Skeletal muscle tissue (tissue), 4 donors: Measurements from ENCODE around the gene CYFIP1. TPM values are rescaled to one million over a fixed set of nuclear protein-coding genes. Genes with fewer than 3 reads are reported as not detected.
A peak's percentile ranks its signal among the peaks of the same experiment; 100 is the strongest.

Source experiments
- H3K27ac ChIP-seq: one replicate; pipeline ENCODE4 v1.7.0; 2013; ENCODE audit warnings: mild to moderate bottlenecking, low read depth, low read length, inconsistent platforms
- H3K27me3 ChIP-seq, 3 donors: one replicate each; pipeline ENCODE4 v1.7.0; 2013; ENCODE audit warnings: low read length in 3 of 3; ENCODE audit not compliant: control insufficient read depth in 3 of 3, insufficient read depth in 3 of 3
- H3K36me3 ChIP-seq, 3 donors: one replicate each; pipeline ENCODE4 v1.7.0; 2013; ENCODE audit warnings: low read length in 3 of 3; ENCODE audit not compliant: control insufficient read depth in 3 of 3, insufficient read depth in 3 of 3
- H3K4me1 ChIP-seq, 3 donors: one replicate each; pipeline ENCODE4 v1.7.0; 2013; ENCODE audit warnings: low read length in 3 of 3, mild to moderate bottlenecking in 3 of 3; ENCODE audit not compliant: control insufficient read depth in 3 of 3, insufficient read depth in 3 of 3
- H3K4me3 ChIP-seq, 3 donors: one replicate each; pipeline ENCODE4 v1.7.0; 2013; ENCODE audit warnings: low read length in 3 of 3
- H3K9ac ChIP-seq, 3 donors: one replicate each; pipeline ENCODE4 v1.7.0; 2013; ENCODE audit warnings: low read length in 3 of 3, mild to moderate bottlenecking in 3 of 3, moderate library complexity in 2 of 3, low read depth in 1 of 3
- H3K9me3 ChIP-seq, 3 donors: one replicate each; pipeline ENCODE4 v1.7.0; 2013; ENCODE audit warnings: low read length in 3 of 3; ENCODE audit not compliant: control insufficient read depth in 3 of 3
- total RNA-seq: library from RNA; depleted of rRNA; stranded (reverse); fragments of >200 nt; gene quantifications from one replicate; pipeline ENCODE4 v1.2.3, GENCODE V29; 2014
- donor health status: Osteomylitis.

Gene CYFIP1
- total RNA-seq, 1 donor from 2014 or later: 49.1 TPM

- Histone ChIP-seq H3K4me1 (peaks cover 0 to 2% (median 0%) of the 10 kb centered on the region in 3 donors), H3K36me3 (peaks cover 28 to 59% (median 32%) of the 10 kb centered on the region in 3 donors), H3K4me3 (no peak overlapping the region), H3K27ac (no peak overlapping the region), H3K27me3 (no peaks in the 10 kb centered on the region), H3K9me3 (no peaks in the 10 kb centered on the region), H3K9ac (no peak overlapping the region)
Measured at GRCh38 chr15:22874966-22875365, 105.2 kb downstream of the CYFIP1 start.

- peaks cover 34 to 66% (median 35%) of the 10 kb centered on the region in 3 donors for H3K36me3 ChIP-seq
- H3K27ac ChIP-seq: no peak overlapping the region
- H3K27me3 ChIP-seq: no peaks in the 10 kb centered on the region
- no peak overlapping the region for H3K9ac ChIP-seq
- H3K4me3 ChIP-seq: no peak overlapping the region
- H3K9me3 ChIP-seq: no peaks in the 10 kb centered on the region
- peaks cover 0 to 2% (median 0%) of the 10 kb centered on the region in 3 donors for H3K4me1 ChIP-seq
Measured at GRCh38 chr15:22874256-22874655, 105.9 kb downstream of the CYFIP1 start.

- Histone ChIP-seq H3K27me3 (no peaks in the 10 kb centered on the region), H3K9me3 (no peaks in the 10 kb centered on the region), H3K27ac (no peak overlapping the region), H3K4me3 (no peak overlapping the region), H3K9ac (no peak overlapping the region), H3K36me3 (peaks cover 36 to 70% (median 39%) of the 10 kb centered on the region in 3 donors), H3K4me1 (peaks cover 0 to 2% (median 0%) of the 10 kb centered on the region in 3 donors)
Measured at GRCh38 chr15:22873841-22874240, 106.3 kb downstream of the CYFIP1 start.

DNA sequence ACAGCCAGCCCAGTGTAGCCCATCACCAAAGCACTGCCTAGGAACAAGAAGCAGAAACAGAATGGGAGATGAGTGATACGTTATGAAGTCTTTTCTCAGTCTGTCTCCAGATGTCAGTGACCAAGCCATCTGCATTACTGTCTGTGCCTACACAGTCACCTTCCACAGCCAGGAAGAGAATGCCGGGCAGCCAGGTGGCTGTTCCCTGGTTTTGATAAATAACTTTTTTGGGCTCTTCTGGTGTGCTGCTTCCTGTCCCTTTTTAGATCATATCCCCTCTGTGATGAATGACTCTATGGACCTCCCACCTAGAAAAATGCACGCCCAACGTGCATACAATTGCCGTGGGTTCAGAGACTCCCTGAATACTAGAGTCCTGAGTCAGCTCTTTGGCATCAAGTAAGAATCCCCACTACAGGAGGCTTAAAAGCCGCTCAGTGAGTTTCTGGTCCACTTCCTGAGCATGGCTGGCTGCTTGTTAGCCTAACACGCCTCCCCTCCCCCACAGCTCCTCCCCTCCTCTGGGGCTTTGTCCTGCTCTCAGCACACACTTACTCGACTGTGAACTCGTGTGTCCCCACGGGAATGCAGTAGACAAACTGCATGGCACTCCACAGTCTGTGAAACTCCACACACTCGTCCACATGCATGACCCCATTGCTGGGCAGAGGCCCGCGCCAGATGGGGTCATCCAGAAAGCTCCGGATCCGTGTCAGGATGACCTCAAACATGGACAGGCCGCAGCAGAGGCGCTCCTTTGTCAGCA lies 107.0 kb downstream of the CYFIP1 start:
- Histone ChIP-seq H3K36me3 (peaks cover 35 to 70% (median 44%) of the 10 kb centered on the region in 3 donors), H3K9ac (no peak overlapping the region), H3K27ac (peak overlapping the region; percentile 45), H3K4me3 (no peak overlapping the region), H3K9me3 (no peaks in the 10 kb centered on the region), H3K27me3 (no peaks in the 10 kb centered on the region), H3K4me1 (peaks cover 0 to 2% (median 0%) of the 10 kb centered on the region in 3 donors)

DNA sequence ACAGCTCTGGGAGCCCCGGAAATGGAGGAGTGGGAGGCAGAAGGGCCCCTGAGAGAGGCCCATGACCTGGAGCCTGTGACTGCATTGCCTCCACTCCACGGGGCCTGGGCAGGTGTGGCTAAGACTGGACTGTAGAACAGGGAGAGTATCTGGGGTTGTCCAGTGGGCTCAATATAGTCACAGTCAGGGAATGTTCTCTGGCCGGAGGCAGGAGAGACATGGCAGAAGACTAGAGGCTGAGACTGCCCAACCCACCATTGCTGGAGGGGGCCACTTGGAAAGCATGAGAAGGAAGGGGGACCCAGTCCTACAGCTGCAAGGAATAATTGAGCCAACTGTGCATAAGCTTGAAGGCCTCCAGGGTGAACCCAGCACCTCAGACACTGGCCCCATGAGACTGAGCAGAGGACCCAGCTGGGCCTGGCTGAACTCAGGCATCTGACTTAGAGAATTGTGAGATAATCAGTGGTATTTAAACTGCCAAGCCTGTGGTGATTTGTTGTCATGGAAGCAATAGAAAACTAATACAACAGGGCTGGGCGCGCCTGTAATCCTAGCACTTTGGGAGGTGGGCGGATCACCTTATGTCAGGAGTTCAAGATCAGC lies 108.6 kb downstream of the CYFIP1 start:
- no peaks in the 10 kb centered on the region for H3K27me3 ChIP-seq
- no peaks in the 10 kb centered on the region for H3K9me3 ChIP-seq
- no peak overlapping the region for H3K9ac ChIP-seq
- peaks cover 0 to 2% (median 0%) of the 10 kb centered on the region in 3 donors for H3K4me1 ChIP-seq
- H3K4me3 ChIP-seq: no peak overlapping the region
- H3K27ac ChIP-seq: peak overlapping the region; percentile 49
- H3K36me3 ChIP-seq: peaks cover 31 to 69% (median 52%) of the 10 kb centered on the region in 3 donors

DNA sequence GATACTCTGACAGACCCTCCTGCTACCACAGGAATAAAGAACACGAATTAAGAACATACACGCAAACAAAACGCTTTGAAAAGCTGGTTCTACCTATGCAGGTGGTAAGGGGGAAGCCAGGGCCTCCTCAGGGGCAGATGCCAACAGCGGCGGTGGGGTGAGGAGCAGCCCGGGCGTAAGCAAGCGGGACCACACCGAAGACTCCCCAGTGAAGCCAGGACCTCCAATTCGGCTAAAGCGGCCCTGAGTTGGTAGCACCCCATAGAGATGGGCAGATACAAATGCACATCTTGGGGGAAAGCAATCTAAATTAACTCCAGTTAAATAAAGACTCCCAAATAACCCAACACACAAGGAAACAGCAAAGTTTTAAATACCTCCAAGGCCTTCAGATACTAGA lies 109.3 kb downstream of the CYFIP1 start:
- no peak overlapping the region for H3K4me3 ChIP-seq
- H3K4me1 ChIP-seq: peaks cover 0 to 2% (median 0%) of the 10 kb centered on the region in 3 donors
- no peaks in the 10 kb centered on the region for H3K27me3 ChIP-seq
- no peaks in the 10 kb centered on the region for H3K9me3 ChIP-seq
- H3K9ac ChIP-seq: no peak overlapping the region
- H3K36me3 ChIP-seq: peaks cover 37 to 76% (median 58%) of the 10 kb centered on the region in 3 donors
- no peak overlapping the region for H3K27ac ChIP-seq

- Histone ChIP-seq H3K27me3 (no peaks in the 10 kb centered on the region), H3K4me3 (no peak overlapping the region), H3K9ac (no peak overlapping the region), H3K4me1 (peaks cover 0 to 2% (median 0%) of the 10 kb centered on the region in 3 donors), H3K9me3 (no peaks in the 10 kb centered on the region), H3K27ac (no peak overlapping the region), H3K36me3 (peaks cover 33 to 74% (median 60%) of the 10 kb centered on the region in 3 donors)
Measured at GRCh38 chr15:22869856-22870255, 110.3 kb downstream of the CYFIP1 start.

DNA sequence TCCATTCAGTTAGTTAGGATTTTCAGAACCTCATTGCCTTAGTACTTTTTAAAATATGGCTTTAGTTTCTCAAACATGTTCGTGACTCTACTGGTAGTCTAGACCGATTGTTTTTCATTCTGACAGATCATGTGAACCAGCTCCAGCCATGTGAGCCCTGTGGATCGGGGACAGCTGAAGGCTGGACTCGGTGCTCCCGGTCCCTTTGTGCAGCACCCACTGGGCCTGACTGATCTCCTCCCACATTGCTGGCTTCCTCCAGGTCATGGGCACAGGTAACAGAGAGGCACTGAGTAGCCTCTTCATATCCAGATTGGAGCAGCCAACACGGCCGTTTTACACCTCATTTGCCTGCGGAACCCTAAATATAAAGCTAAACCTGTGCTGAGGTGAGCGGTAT lies 111.2 kb downstream of the CYFIP1 start:
- no peaks in the 10 kb centered on the region for H3K9me3 ChIP-seq
- no peak overlapping the region for H3K9ac ChIP-seq
- H3K27ac ChIP-seq: no peak overlapping the region
- peaks cover 0 to 2% (median 0%) of the 10 kb centered on the region in 3 donors for H3K4me1 ChIP-seq
- H3K4me3 ChIP-seq: no peak overlapping the region
- peaks cover 28 to 69% (median 56%) of the 10 kb centered on the region in 3 donors for H3K36me3 ChIP-seq
- H3K27me3 ChIP-seq: no peaks in the 10 kb centered on the region

DNA sequence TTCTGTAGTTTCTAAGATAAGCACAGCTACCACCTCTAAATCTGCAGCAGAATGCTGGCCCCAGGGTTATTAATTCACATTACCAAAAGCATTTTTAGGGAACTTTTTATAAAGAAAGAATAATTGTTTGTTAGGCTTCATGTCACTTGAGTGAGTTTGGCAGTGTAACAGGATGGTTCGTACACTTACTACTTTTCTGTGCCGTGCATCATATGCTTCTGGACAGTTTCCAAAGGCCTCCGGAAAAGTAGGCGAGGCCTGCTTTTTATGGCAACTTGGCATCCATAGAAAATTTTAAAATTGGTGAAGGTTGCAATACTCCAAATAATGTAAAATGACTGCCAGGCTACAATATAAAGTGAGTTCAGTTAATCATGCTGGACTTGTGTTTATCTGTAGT lies 111.7 kb downstream of the CYFIP1 start:
- Histone ChIP-seq H3K9me3 (no peaks in the 10 kb centered on the region), H3K4me1 (peaks cover 3% of the 10 kb centered on the region in 3 donors), H3K27ac (no peak overlapping the region), H3K36me3 (peaks cover 26 to 67% (median 56%) of the 10 kb centered on the region in 3 donors), H3K4me3 (no peak overlapping the region), H3K27me3 (no peaks in the 10 kb centered on the region), H3K9ac (no peak overlapping the region)

GRCh38 chr15:22867886-22868285 lies 112.3 kb downstream of the CYFIP1 start:
- H3K4me1 ChIP-seq: peaks cover 4 to 6% (median 6%) of the 10 kb centered on the region in 3 donors
- H3K27ac ChIP-seq: no peak overlapping the region
- no peak overlapping the region for H3K9ac ChIP-seq
- H3K27me3 ChIP-seq: no peaks in the 10 kb centered on the region
- H3K4me3 ChIP-seq: no peak overlapping the region
- H3K36me3 ChIP-seq: peaks cover 20 to 65% (median 56%) of the 10 kb centered on the region in 3 donors
- H3K9me3 ChIP-seq: no peaks in the 10 kb centered on the region
